ENCODE data around the gene TMEM208. TPM values are rescaled to one million over a fixed set of nuclear protein-coding genes. Genes with fewer than 3 reads are reported as not detected.

TMEM208 gene
- total and polyA plus RNA-seq, 2 of the 13 experiments (the other 11 are each of a cell fraction or from before 2014, with no cell fraction given): 58.8 to 72.9 TPM

- intact Hi-C loops (cut with micrococcal nuclease; ENCODE audit: unreplicated experiment): loop anchor here (5.0 kb wide), 1 partner anchor 189 kb away; no protein-coding TSS in a partner anchor
- no peak for TF ChIP-seq USF2 (IDR thresholded peaks at IDR 0.05; ENCODE audit: low read depth, low read length)
- TF ChIP-seq USF2 (CRISPR knock-in tag; IDR thresholded peaks at IDR 0.05; ENCODE audit: borderline replicate concordance): peak; percentile 55; the same call in 1 of the 2 replicates
- TF ChIP-seq ZNF138 (CRISPR knock-in tag; IDR thresholded peaks at IDR 0.05; ENCODE audit: low read depth): 0 out of 2 replicates have a peak, but pooled peaks have one; percentile 61
- TF ChIP-seq BATF2 (CRISPR knock-in tag; IDR thresholded peaks at IDR 0.05): no peak
- peak; percentile 78; the same call in 1 of the 2 replicates for TF ChIP-seq ZNF879 (CRISPR knock-in tag; IDR thresholded peaks at IDR 0.05)
- TF ChIP-seq HMGXB4 (CRISPR knock-in tag; IDR thresholded peaks at IDR 0.05; ENCODE audit: borderline replicate concordance in 1 of 2, low read depth in 1 of 2): peak in 1 of 2 experiments; percentile 82; a peak in 2 of 4 replicates
- peak; percentile 68 for TF ChIP-seq ZEB1 (IDR thresholded peaks at IDR 0.05; ENCODE audit: insufficient replicate concordance, low read depth)
- no peak for TF ChIP-seq ZNF431 (CRISPR knock-in tag; IDR thresholded peaks at IDR 0.05; ENCODE audit: borderline replicate concordance, low read depth)
- 0 out of 2 replicates have a peak, but pooled peaks have one; percentile 14 for TF ChIP-seq GLI4 (CRISPR knock-in tag; IDR thresholded peaks at IDR 0.05; ENCODE audit: borderline replicate concordance)
- no peak for TF ChIP-seq PRDM10 (CRISPR knock-in tag; IDR thresholded peaks at IDR 0.05; ENCODE audit: low read depth)
- TF ChIP-seq MAX (IDR thresholded peaks at IDR 0.05): no peak
- no peak for TF ChIP-seq NR2C2 (CRISPR knock-in tag; IDR thresholded peaks at IDR 0.05; ENCODE audit: borderline replicate concordance)
These were observed 51.3 kb downstream of the TMEM208 start for GRCh38 chr16:67277999-67278772.

More at GRCh38 chr16:67277999-67278772, 51.3 kb downstream of the TMEM208 start:
- peak overlapping the region; percentile 57 to 89 (median 67) for H3K4me3 ChIP-seq (replicated peaks in 1 of 3; ENCODE audit: insufficient read depth in 1 of 3, low read depth in 2 of 3, low read length in 3 of 3)
- peaks cover 3 to 14% of the 10 kb centered on the region in 2 experiments; a peak in 3 of 5 replicates for H3K36me3 ChIP-seq (replicated peaks in 1 of 2; ENCODE audit: control insufficient read depth in 1 of 2, insufficient read depth in 2 of 2, low read length in 2 of 2)
- peaks cover 28% of the 10 kb centered on the region for H3K4me1 ChIP-seq (ENCODE audit: insufficient read depth, low read length)
- H3K4me2 ChIP-seq (ENCODE audit: low read depth, low read length): peak overlapping the region; percentile 99
- no peak overlapping the region for H2AFZ ChIP-seq (ENCODE audit: low read length)
- in situ Hi-C loops (cut with HindIII; ENCODE audit: extremely low pct_ligation_motif_present, low pct_unique_long_range_greater_than_20kb): no loop called here
- CTCF ChIA-PET (ENCODE audit: low intra/inter-chr PET ratio, low total read pairs): interaction anchor here (1.8 kb wide), 1 partner anchor 138 kb away, joined by 7 read pairs; the partner anchor contains the start of gene ZDHHC1
- no peaks in the 10 kb centered on the region for H3K9me3 ChIP-seq (ENCODE audit: low read length)
- no TSS peak for BruUV-seq (replicated peaks)
- H3K27me3 ChIP-seq (ENCODE audit: control insufficient read depth in 1 of 2, insufficient read depth in 2 of 2, low read length in 2 of 2): no peaks in the 10 kb centered on the region
- no peaks in the 10 kb centered on the region for H4K20me1 ChIP-seq (ENCODE audit: insufficient read depth, low read length)
- DNase-seq (ENCODE audit: low spot score) (peak; percentile 43), ATAC-seq (no peak), FAIRE-seq (no peak)
- 78% methylated on average over 4 of the region's 13 CpGs for WGBS (ENCODE audit: low lambda C conversion rate)
- peak overlapping the region; percentile 41 for H3K27ac ChIP-seq (ENCODE audit: extremely low read length, insufficient read depth, low read length)
- peaks cover 4% of the 10 kb centered on the region for H3K79me2 ChIP-seq (ENCODE audit: insufficient read depth, low read length)
- POLR2A ChIA-PET: interaction anchor here (0.9 to 2.6 kb wide), 4 partner anchors 8 to 167 kb away, joined by 3 to 16 read pairs (median 4); partner anchors contain the start of gene FHOD1
- peak overlapping the region; percentile 76 for H3K9ac ChIP-seq (ENCODE audit: insufficient read depth, low read depth, low read length)

All from HepG2 (cell line).